Endothelial cell of umbilical vein (primary cell): ENCODE data around the gene SPATA31D4. TPM values are rescaled to one million over a fixed set of nuclear protein-coding genes. Genes with fewer than 3 reads are reported as not detected.

Experiments used
- BruUV-seq: library from RNA; stranded (reverse); fragments of 400-500 nt; replicated peaks from 2 replicates; lab custom pipeline; 2021; lab: Mats Ljungman, UMichigan
- CTCF ChIA-PET: fragments of 300-600, 350-600 bp; sonication (Branson Sonifier 250); formaldehyde crosslinking; loops from one replicate; lab custom pipeline; 2021; ENCODE audit warnings: antibody characterized with exemption, inconsistent platforms; lab: Charles Lee
- POLR2A ChIA-PET: fragments of 300-600, 350-600 bp; sonication (Branson Sonifier 250); formaldehyde crosslinking; loops from one replicate; lab custom pipeline; 2021; ENCODE audit warnings: antibody characterized with exemption, inconsistent platforms; lab: Charles Lee
- DNase-seq: peaks from one replicate; pipeline ENCODE4 v3.0.0-alpha.2; 2011; ENCODE audit warnings: low read depth, low spot score
- FAIRE-seq: peaks from 2 replicates; lab custom pipeline; 2011; peaks lifted over from hg19 to GRCh38; lab: Jason Lieb, UNC
- H2AFZ ChIP-seq: 2 replicates; pipeline ENCODE4 v1.6.0; 2012; ENCODE audit warnings: low read depth, low read length, control low read depth, inconsistent platforms
- H3K27ac ChIP-seq: 2 replicates; pipeline ENCODE4 v1.5.1; 2011; ENCODE audit warnings: low read depth, mild to moderate bottlenecking, control low read depth, low read length, moderate library complexity; ENCODE audit not compliant: insufficient read depth
- H3K27me3 ChIP-seq, 2 experiments: 2 replicates each; pipeline versions ENCODE4 v1.6.0 to v1.6.1; 2011; ENCODE audit warnings: low read length in 2 of 2, mixed read lengths in 1 of 2; ENCODE audit not compliant: control insufficient read depth in 2 of 2, insufficient read depth in 2 of 2
- H3K36me3 ChIP-seq, 2 experiments: 2 replicates in 1 of 2; 3 replicates in 1 of 2; pipeline ENCODE4 v1.5.1; 2011; ENCODE audit warnings: low read length in 2 of 2, mild to moderate bottlenecking in 1 of 2, moderate library complexity in 1 of 2; ENCODE audit not compliant: control insufficient read depth in 2 of 2, insufficient read depth in 2 of 2; ENCODE audit errors: extremely low read depth in 1 of 2
- H3K4me1 ChIP-seq: 3 replicates; pipeline ENCODE4 v1.5.1; 2011; ENCODE audit warnings: mild to moderate bottlenecking, low read length; ENCODE audit not compliant: control insufficient read depth, insufficient read depth; ENCODE audit errors: extremely low read depth
- H3K4me2 ChIP-seq: 2 replicates; pipeline ENCODE4 v1.6.1; 2011; ENCODE audit warnings: low read length, control low read depth, mixed read lengths; ENCODE audit not compliant: insufficient read depth
- H3K4me3 ChIP-seq, 3 experiments: fragments of 200-600 bp in 1 of 3; sonication (generic), shearing (Covaris generic) in 1 of 3; replicated peaks in 1 of 3; 2 replicates each; pipeline ENCODE4 v1.5.1; 2011 to 2016; ENCODE audit warnings: control low read depth in 3 of 3, low read length in 3 of 3, mild to moderate bottlenecking in 2 of 3, inconsistent platforms in 1 of 3, low read depth in 1 of 3, moderate library complexity in 1 of 3; ENCODE audit not compliant: insufficient read depth in 1 of 3
- H3K79me2 ChIP-seq: 2 replicates; pipeline ENCODE4 v1.6.0; 2012; ENCODE audit warnings: low read length, inconsistent platforms; ENCODE audit not compliant: control insufficient read depth, insufficient read depth
- H3K9ac ChIP-seq: replicated peaks from 2 replicates; pipeline ENCODE3; 2011; ENCODE audit warnings: low read length, control low read depth; ENCODE audit not compliant: insufficient read depth; ENCODE audit errors: extremely low read depth
- H3K9me1 ChIP-seq: replicated peaks from 3 replicates; pipeline ENCODE4 v1.6.0; 2011; ENCODE audit warnings: mild to moderate bottlenecking, low read length; ENCODE audit not compliant: control insufficient read depth, insufficient read depth; ENCODE audit errors: extremely low read depth
- H3K9me3 ChIP-seq: replicated peaks from 2 replicates; pipeline ENCODE4 v1.5.1; 2012; ENCODE audit warnings: low read length, inconsistent platforms; ENCODE audit not compliant: control insufficient read depth, insufficient read depth
- H4K20me1 ChIP-seq: replicated peaks from 2 replicates; pipeline ENCODE3; 2011; ENCODE audit warnings: mild to moderate bottlenecking, low read length; ENCODE audit not compliant: control insufficient read depth, insufficient read depth; ENCODE audit errors: extremely low read depth
- CTCF ChIP-seq, 2 donors: IDR thresholded peaks; 1 replicate in 1 of 2; 2 replicates in 1 of 2; pipeline ENCODE4 v1.5.1; 2011; ENCODE audit warnings: low read length in 2 of 2, mild to moderate bottlenecking in 2 of 2, moderate library complexity in 2 of 2, control low read depth in 1 of 2, inconsistent platforms in 1 of 2, low read depth in 1 of 2; ENCODE audit not compliant: insufficient read depth in 1 of 2; ENCODE audit errors: extremely low read depth in 1 of 2
- EZH2 ChIP-seq: IDR thresholded peaks from 2 replicates; pipeline ENCODE4 v1.6.1; 2012; ENCODE audit warnings: borderline replicate concordance, low read depth, mild to moderate bottlenecking, moderate library complexity, low read length, inconsistent platforms; ENCODE audit not compliant: severe bottlenecking
- FOS ChIP-seq: IDR thresholded peaks from 2 replicates; pipeline ENCODE4 v1.6.1; 2011; ENCODE audit warnings: mild to moderate bottlenecking, low read length, moderate library complexity, borderline replicate concordance; ENCODE audit not compliant: insufficient read depth
- GATA2 ChIP-seq: IDR thresholded peaks from 2 replicates; pipeline ENCODE4 v1.7.0; 2011; ENCODE audit warnings: low read depth, mild to moderate bottlenecking, moderate library complexity, mixed read lengths, low read length; ENCODE audit not compliant: insufficient read length, insufficient read depth
- JUN ChIP-seq: IDR thresholded peaks from 2 replicates; pipeline ENCODE4 v1.6.1; 2011; ENCODE audit warnings: borderline replicate concordance, low read depth; ENCODE audit not compliant: insufficient read length, insufficient read depth
- MYC ChIP-seq: IDR thresholded peaks from one replicate; pipeline ENCODE4 v1.6.1; 2011; ENCODE audit warnings: mild to moderate bottlenecking, low read depth, low read length
- POLR2A ChIP-seq: IDR thresholded peaks from 2 replicates; pipeline ENCODE4 v1.6.1; 2012; ENCODE audit warnings: low read depth, mild to moderate bottlenecking, control low read depth, low read length
- POLR2AphosphoS5 ChIP-seq: IDR thresholded peaks from 2 replicates; pipeline ENCODE4 v1.6.1; 2012; ENCODE audit warnings: low read depth, mild to moderate bottlenecking, control low read depth, low read length, moderate library complexity; ENCODE audit not compliant: insufficient read depth
- dilution Hi-C: fragments of 300-500 bp; cut with MboI; formaldehyde crosslinking; loops from one replicate; pipeline ENCODE4 v1.15.0; 2019; ENCODE audit warnings: low sequenced_read_pairs; ENCODE audit not compliant: extremely low pct_ligation_motif_present
- intact Hi-C: fragments of 100-400 bp; cut with micrococcal nuclease; formaldehyde crosslinking; loops from one replicate; pipeline ENCODE4 v1.10.0; 2022
- polyA plus RNA-seq, 4 experiments: library from polyadenylated mRNA; depleted of rRNA in 3 of 4; stranded (reverse) in 3 of 4; unstranded in 1 of 4; fragments of >200 nt; gene quantifications; 2 replicates each; pipeline versions ENCODE4 v1.2.1 to v1.2.3, GENCODE V29; 2011 to 2012; ENCODE audit warnings: missing spikeins in 1 of 4
- total RNA-seq: library from RNA; stranded (reverse); gene quantifications from 2 replicates; pipeline ENCODE4 v1.2.3, GENCODE V29; 2021
- TF ChIP-seq, protein P1 (sequence below): IDR thresholded peaks from 2 replicates; pipeline ENCODE4 v1.6.1; 2011; ENCODE audit not compliant: insufficient read depth, insufficient read length

The SPATA31D4 gene
- total and polyA plus RNA-seq, 2 donors (not counting 3 experiments of a cell fraction or from before 2014, with no cell fraction given) = not detected

DNA sequence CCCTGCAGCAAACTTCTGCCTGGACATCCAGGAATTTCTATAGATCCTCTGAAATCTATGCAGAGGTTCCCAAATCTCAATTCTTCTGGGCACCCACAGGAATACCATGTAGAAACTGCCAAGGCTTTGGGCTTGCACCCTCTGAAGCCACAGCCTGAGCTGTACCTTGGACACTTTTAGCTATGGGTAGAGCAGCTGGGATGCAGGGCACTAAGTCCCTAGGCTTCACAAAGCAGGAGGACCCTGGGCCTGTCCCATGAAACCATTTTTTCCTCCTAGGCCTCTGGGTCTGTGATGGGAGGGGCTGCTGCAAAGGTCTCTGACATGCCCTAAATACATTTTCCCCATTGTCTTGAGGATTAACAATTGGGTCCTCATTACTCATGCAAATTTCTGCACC lies 27.4 kb downstream of the SPATA31D4 start:
- no peak overlapping the region for H3K9ac ChIP-seq
- TF ChIP-seq JUN (no peak), FOS (no peak), MYC (no peak), GATA2 (no peak), POLR2AphosphoS5 (no peak), POLR2A (no peak), CTCF (IDR thresholded peaks at IDR 0.05; ENCODE audit: extremely low read depth in 1 of 2, insufficient read depth in 1 of 2, low read depth in 1 of 2, low read length in 2 of 2) (no peak), EZH2 (no peak)
- TF ChIP-seq, protein P1, sequence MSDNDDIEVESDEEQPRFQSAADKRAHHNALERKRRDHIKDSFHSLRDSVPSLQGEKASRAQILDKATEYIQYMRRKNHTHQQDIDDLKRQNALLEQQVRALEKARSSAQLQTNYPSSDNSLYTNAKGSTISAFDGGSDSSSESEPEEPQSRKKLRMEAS = no peak
- DNase-seq (no peak), FAIRE-seq (no peak)
- H3K4me2 ChIP-seq = no peak overlapping the region
- no peaks in the 10 kb centered on the region for H4K20me1 ChIP-seq
- no peaks in the 10 kb centered on the region for H3K27me3 ChIP-seq
- no peak overlapping the region for H3K4me3 ChIP-seq
- intact Hi-C loops = loop anchor here (10.0 kb wide), 1 partner anchor 451 kb away; no protein-coding TSS in a partner anchor
- H3K79me2 ChIP-seq = no peaks in the 10 kb centered on the region
- POLR2A ChIA-PET = no interaction called here
- H3K27ac ChIP-seq = no peak overlapping the region
- CTCF ChIA-PET = no interaction called here
- BruUV-seq = no TSS peak
- no peaks in the 10 kb centered on the region for H3K36me3 ChIP-seq
- no peaks in the 10 kb centered on the region for H3K4me1 ChIP-seq
- no peaks in the 10 kb centered on the region for H3K9me3 ChIP-seq
- dilution Hi-C loops = no loop called here
- H3K9me1 ChIP-seq = no peaks in the 10 kb centered on the region
- no peak overlapping the region for H2AFZ ChIP-seq
